HEK293 (cell line): ENCODE data around the gene ELAC2.

Source experiments
- CTCF ChIA-PET: fragments of 350-600 bp; formaldehyde crosslinking; extraction: SDS; loops from one replicate; lab custom pipeline; 2021; ENCODE audit warnings: antibody characterized with exemption; lab: Yijun Ruan, JAX
- POLR2A ChIA-PET: fragments of 300-600 bp; formaldehyde crosslinking; extraction: SDS; loops from one replicate; lab custom pipeline; 2020; ENCODE audit warnings: antibody characterized with exemption, inconsistent platforms; lab: Yijun Ruan, JAX
- H3K27ac ChIP-seq: fragments of 200-500 bp; sonication (Bioruptor generic); 2 replicates; pipeline ENCODE4 v1.5.1; 2014; ENCODE audit warnings: low read depth, low read length, control low read depth, inconsistent platforms; ENCODE audit errors: extremely low read depth
- H3K36me3 ChIP-seq, 2 experiments: fragments of 200-500 bp in 1 of 2; sonication (Bioruptor generic) in 1 of 2; 1 replicate in 1 of 2; 2 replicates in 1 of 2; pipeline ENCODE4 v1.5.1; 2014 to 2017; ENCODE audit warnings: inconsistent platforms in 2 of 2, low read length in 2 of 2; ENCODE audit not compliant: control insufficient read depth in 2 of 2, insufficient read depth in 1 of 2
- H3K4me1 ChIP-seq: fragments of 200-500 bp; sonication (Bioruptor generic); 2 replicates; pipeline ENCODE4 v1.5.1; 2014; ENCODE audit warnings: mild to moderate bottlenecking, low read length, inconsistent platforms; ENCODE audit not compliant: control insufficient read depth, insufficient read depth
- H3K4me3 ChIP-seq: 2 replicates; pipeline ENCODE4 v1.5.1; 2011; ENCODE audit warnings: low read depth, mild to moderate bottlenecking, control low read depth, low read length, moderate library complexity
- H3K9me3 ChIP-seq: fragments of 200-500 bp; sonication (Bioruptor generic); 2 replicates; pipeline ENCODE4 v1.5.1; 2014; ENCODE audit warnings: low read depth, low read length, inconsistent platforms; ENCODE audit not compliant: control insufficient read depth, insufficient read depth
- IKZF3 ChIP-seq: fragments of 450-650 bp; IDR thresholded peaks from 2 replicates; pipeline ENCODE4 v1.5.0; 2018; ENCODE audit warnings: missing biosample characterization, mild to moderate bottlenecking, missing genetic modification characterization, moderate library complexity
- MZF1 ChIP-seq: fragments of 450-650 bp; formaldehyde crosslinking; IDR thresholded peaks from 2 replicates; pipeline ENCODE4 v1.5.1; 2017; ENCODE audit warnings: missing biosample characterization, missing genetic modification characterization, borderline replicate concordance
- SETDB1 ChIP-seq: IDR thresholded peaks from one replicate; pipeline ENCODE4 v1.6.1; 2017; ENCODE audit warnings: mild to moderate bottlenecking, low read length, moderate library complexity, mixed read lengths; ENCODE audit not compliant: insufficient read length
- YY1 ChIP-seq: fragments of 450-650 bp; formaldehyde crosslinking; IDR thresholded peaks from 2 replicates; pipeline ENCODE4 v1.5.1; 2018; ENCODE audit warnings: missing biosample characterization, missing genetic modification characterization
- YY2 ChIP-seq: fragments of 450-650 bp; formaldehyde crosslinking; IDR thresholded peaks from 2 replicates; pipeline ENCODE4 v1.5.1; 2016; ENCODE audit warnings: missing biosample characterization, missing genetic modification characterization
- ZBTB20 ChIP-seq: fragments of 450-650 bp; formaldehyde crosslinking; IDR thresholded peaks from 2 replicates; pipeline ENCODE4 v1.5.1; 2016; ENCODE audit warnings: missing biosample characterization, missing genetic modification characterization
- ZFHX2 ChIP-seq: fragments of 450-650 bp; formaldehyde crosslinking; conservative IDR thresholded peaks from 2 replicates; pipeline ENCODE4 v1.5.1; 2016; ENCODE audit warnings: missing biosample characterization, missing genetic modification characterization
- ZNF202 ChIP-seq: fragments of 450-650 bp; formaldehyde crosslinking; IDR thresholded peaks from 2 replicates; pipeline ENCODE4 v1.5.1; 2016; ENCODE audit warnings: missing biosample characterization, missing genetic modification characterization, borderline replicate concordance
- ZNF302 ChIP-seq: fragments of 450-650 bp; formaldehyde crosslinking; IDR thresholded peaks from 2 replicates; pipeline ENCODE4 v1.5.1; 2016; ENCODE audit warnings: missing biosample characterization, missing genetic modification characterization, low read depth
- ZNF311 ChIP-seq: fragments of 450-650 bp; formaldehyde crosslinking; IDR thresholded peaks from 2 replicates; pipeline ENCODE4 v1.5.1; 2017; ENCODE audit warnings: missing biosample characterization, missing genetic modification characterization, borderline replicate concordance
- ZNF529 ChIP-seq: fragments of 450-650 bp; formaldehyde crosslinking; IDR thresholded peaks from 2 replicates; pipeline ENCODE4 v1.5.1; 2017; ENCODE audit warnings: missing genetic modification characterization, missing biosample characterization; ENCODE audit not compliant: insufficient replicate concordance
- ZNF629 ChIP-seq: fragments of 450-650 bp; formaldehyde crosslinking; IDR thresholded peaks from 2 replicates; pipeline ENCODE4 v1.5.1; 2017; ENCODE audit warnings: missing biosample characterization, missing genetic modification characterization
- ZNF677 ChIP-seq: fragments of 450-650 bp; IDR thresholded peaks from 2 replicates; pipeline ENCODE4 v1.5.0; 2018; ENCODE audit warnings: missing biosample characterization, mild to moderate bottlenecking, missing genetic modification characterization, moderate library complexity
- ZNF76 ChIP-seq: fragments of 450-650 bp; formaldehyde crosslinking; IDR thresholded peaks from 2 replicates; pipeline ENCODE4; 2016; ENCODE audit warnings: low read depth, missing biosample characterization, missing genetic modification characterization, borderline replicate concordance
- ZNF776 ChIP-seq: fragments of 450-650 bp; formaldehyde crosslinking; IDR thresholded peaks from 2 replicates; pipeline ENCODE4 v1.5.0; 2017; ENCODE audit warnings: missing biosample characterization, missing genetic modification characterization, borderline replicate concordance
- ZXDB ChIP-seq: fragments of 450-650 bp; formaldehyde crosslinking; IDR thresholded peaks from 2 replicates; pipeline ENCODE4 v1.5.1; 2016; ENCODE audit warnings: missing biosample characterization, missing genetic modification characterization
- TF ChIP-seq, protein P1 (sequence below): fragments of 450-650 bp; formaldehyde crosslinking; IDR thresholded peaks from 2 replicates; pipeline ENCODE4 v1.5.1; 2016; ENCODE audit warnings: missing biosample characterization, missing genetic modification characterization, low read depth
- TF ChIP-seq, protein P2 (sequence below): fragments of 450-650 bp; formaldehyde crosslinking; IDR thresholded peaks from 2 replicates; pipeline ENCODE4 v1.5.1; 2016; ENCODE audit warnings: missing biosample characterization, missing genetic modification characterization
- TF ChIP-seq, protein P3 (sequence below): fragments of 450-650 bp; formaldehyde crosslinking; IDR thresholded peaks from 2 replicates; pipeline ENCODE4 v1.5.1; 2016; ENCODE audit warnings: missing biosample characterization, missing genetic modification characterization
- TF ChIP-seq, protein P4 (sequence below): fragments of 450-650 bp; formaldehyde crosslinking; IDR thresholded peaks from 2 replicates; pipeline ENCODE4 v1.5.0; 2017; ENCODE audit warnings: missing biosample characterization, missing genetic modification characterization, borderline replicate concordance
- TF ChIP-seq, protein P5 (sequence below): fragments of 450-650 bp; formaldehyde crosslinking; IDR thresholded peaks from 2 replicates; pipeline ENCODE4 v1.5.1; 2017; ENCODE audit warnings: missing biosample characterization, missing genetic modification characterization
- TF ChIP-seq, protein P6 (sequence below): fragments of 450-650 bp; formaldehyde crosslinking; IDR thresholded peaks from 2 replicates; pipeline ENCODE4 v1.5.1; 2016; ENCODE audit warnings: missing biosample characterization, missing genetic modification characterization, borderline replicate concordance

Gene ELAC2

DNA sequence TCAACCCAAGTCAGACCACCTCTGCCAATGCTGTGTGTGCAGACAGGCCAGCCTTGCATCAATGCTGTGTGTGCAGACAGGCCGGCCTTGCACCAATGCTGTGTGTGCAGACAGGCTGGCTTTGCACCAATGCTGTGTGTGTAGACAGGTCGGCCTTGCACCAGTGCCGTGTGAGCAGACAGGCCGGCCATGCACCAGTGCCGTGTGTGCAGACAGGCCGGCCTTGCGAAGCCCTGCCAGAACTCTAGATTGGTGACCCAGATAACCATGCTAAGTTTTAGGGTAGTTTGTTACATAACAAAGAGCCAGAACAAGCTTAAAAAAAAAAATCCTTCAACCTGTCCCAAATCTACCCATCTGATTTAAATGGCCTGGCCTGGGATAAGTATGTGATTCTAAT, 54.3 kb downstream of the ELAC2 start:
- TF ChIP-seq ZFHX2 (tag by site-specific recombination) (no peak), ZNF677 (tag by site-specific recombination) (no peak), IKZF3 (tag by site-specific recombination) (no peak), ZNF202 (tag by site-specific recombination) (no peak), YY1 (tag by site-specific recombination) (no peak), MZF1 (tag by site-specific recombination) (no peak), ZNF629 (tag by site-specific recombination) (no peak), ZBTB20 (tag by site-specific recombination) (no peak)
- TF ChIP-seq, protein P1, sequence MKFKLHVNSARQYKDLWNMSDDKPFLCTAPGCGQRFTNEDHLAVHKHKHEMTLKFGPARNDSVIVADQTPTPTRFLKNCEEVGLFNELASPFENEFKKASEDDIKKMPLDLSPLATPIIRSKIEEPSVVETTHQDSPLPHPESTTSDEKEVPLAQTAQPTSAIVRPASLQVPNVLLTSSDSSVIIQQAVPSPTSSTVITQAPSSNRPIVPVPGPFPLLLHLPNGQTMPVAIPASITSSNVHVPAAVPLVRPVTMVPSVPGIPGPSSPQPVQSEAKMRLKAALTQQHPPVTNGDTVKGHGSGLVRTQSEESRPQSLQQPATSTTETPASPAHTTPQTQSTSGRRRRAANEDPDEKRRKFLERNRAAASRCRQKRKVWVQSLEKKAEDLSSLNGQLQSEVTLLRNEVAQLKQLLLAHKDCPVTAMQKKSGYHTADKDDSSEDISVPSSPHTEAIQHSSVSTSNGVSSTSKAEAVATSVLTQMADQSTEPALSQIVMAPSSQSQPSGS (tag by site-specific recombination) = no peak
- TF ChIP-seq, protein P2, sequence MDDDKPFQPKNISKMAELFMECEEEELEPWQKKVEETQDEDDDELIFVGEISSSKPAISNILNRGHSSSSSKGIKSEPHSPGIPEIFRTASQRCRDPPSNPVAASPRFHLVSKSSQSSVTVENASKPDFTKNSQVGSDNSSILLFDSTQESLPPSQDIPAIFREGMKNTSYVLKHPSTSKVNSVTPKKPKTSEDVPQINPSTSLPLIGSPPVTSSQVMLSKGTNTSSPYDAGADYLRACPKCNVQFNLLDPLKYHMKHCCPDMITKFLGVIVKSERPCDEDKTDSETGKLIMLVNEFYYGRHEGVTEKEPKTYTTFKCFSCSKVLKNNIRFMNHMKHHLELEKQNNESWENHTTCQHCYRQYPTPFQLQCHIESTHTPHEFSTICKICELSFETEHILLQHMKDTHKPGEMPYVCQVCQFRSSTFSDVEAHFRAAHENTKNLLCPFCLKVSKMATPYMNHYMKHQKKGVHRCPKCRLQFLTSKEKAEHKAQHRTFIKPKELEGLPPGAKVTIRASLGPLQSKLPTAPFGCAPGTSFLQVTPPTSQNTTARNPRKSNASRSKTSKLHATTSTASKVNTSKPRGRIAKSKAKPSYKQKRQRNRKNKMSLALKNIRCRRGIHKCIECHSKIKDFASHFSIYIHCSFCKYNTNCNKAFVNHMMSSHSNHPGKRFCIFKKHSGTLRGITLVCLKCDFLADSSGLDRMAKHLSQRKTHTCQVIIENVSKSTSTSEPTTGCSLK (tag by site-specific recombination) = no peak
- TF ChIP-seq, protein P3, sequence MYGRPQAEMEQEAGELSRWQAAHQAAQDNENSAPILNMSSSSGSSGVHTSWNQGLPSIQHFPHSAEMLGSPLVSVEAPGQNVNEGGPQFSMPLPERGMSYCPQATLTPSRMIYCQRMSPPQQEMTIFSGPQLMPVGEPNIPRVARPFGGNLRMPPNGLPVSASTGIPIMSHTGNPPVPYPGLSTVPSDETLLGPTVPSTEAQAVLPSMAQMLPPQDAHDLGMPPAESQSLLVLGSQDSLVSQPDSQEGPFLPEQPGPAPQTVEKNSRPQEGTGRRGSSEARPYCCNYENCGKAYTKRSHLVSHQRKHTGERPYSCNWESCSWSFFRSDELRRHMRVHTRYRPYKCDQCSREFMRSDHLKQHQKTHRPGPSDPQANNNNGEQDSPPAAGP (tag by site-specific recombination) = no peak
- TF ChIP-seq, all 188 proteins: peak for 0
- Histone ChIP-seq H3K36me3 (peaks cover 4 to 21% of the 10 kb centered on the region in 2 experiments; a peak in 2 of 3 replicates), H3K9me3 (no peaks in the 10 kb centered on the region), H3K4me1 (no peaks in the 10 kb centered on the region), H3K27ac (no peak overlapping the region), H3K4me3 (no peak overlapping the region)
- CTCF ChIA-PET = no interaction called here
- POLR2A ChIA-PET = no interaction called here

DNA sequence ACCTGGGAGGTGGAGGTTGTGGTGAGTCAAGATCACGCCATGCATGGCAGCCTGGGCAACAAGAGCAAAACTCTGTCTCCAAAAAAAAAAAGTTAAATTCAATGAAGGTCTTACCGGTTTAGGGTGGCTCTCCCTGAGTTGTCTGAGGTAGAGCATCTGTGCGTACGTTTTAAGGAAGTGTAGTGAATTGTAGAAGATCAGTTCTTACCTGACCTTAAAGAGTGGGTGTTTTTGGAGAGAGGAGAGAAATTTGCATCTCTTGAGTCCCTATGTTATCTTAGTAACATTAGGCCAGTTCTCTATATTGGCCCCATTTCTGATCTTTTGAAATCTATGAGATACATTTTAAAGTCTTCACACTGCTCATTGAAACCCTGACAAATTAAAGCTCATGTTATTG, 56.2 kb downstream of the ELAC2 start:
- H3K4me3 ChIP-seq = no peak overlapping the region
- H3K36me3 ChIP-seq = peaks cover 12 to 39% of the 10 kb centered on the region in 2 experiments; a peak in 2 of 3 replicates
- H3K4me1 ChIP-seq = no peaks in the 10 kb centered on the region
- no peak for TF ChIP-seq ZXDB (tag by site-specific recombination)
- TF ChIP-seq, protein P4, sequence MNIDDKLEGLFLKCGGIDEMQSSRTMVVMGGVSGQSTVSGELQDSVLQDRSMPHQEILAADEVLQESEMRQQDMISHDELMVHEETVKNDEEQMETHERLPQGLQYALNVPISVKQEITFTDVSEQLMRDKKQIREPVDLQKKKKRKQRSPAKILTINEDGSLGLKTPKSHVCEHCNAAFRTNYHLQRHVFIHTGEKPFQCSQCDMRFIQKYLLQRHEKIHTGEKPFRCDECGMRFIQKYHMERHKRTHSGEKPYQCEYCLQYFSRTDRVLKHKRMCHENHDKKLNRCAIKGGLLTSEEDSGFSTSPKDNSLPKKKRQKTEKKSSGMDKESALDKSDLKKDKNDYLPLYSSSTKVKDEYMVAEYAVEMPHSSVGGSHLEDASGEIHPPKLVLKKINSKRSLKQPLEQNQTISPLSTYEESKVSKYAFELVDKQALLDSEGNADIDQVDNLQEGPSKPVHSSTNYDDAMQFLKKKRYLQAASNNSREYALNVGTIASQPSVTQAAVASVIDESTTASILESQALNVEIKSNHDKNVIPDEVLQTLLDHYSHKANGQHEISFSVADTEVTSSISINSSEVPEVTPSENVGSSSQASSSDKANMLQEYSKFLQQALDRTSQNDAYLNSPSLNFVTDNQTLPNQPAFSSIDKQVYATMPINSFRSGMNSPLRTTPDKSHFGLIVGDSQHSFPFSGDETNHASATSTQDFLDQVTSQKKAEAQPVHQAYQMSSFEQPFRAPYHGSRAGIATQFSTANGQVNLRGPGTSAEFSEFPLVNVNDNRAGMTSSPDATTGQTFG = no peak
- TF ChIP-seq, protein P5, sequence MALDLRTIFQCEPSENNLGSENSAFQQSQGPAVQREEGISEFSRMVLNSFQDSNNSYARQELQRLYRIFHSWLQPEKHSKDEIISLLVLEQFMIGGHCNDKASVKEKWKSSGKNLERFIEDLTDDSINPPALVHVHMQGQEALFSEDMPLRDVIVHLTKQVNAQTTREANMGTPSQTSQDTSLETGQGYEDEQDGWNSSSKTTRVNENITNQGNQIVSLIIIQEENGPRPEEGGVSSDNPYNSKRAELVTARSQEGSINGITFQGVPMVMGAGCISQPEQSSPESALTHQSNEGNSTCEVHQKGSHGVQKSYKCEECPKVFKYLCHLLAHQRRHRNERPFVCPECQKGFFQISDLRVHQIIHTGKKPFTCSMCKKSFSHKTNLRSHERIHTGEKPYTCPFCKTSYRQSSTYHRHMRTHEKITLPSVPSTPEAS (tag by site-specific recombination) = no peak
- no peak for TF ChIP-seq ZNF311 (tag by site-specific recombination)
- TF ChIP-seq YY2 (tag by site-specific recombination) = no peak
- TF ChIP-seq SETDB1 = no peak
- no peak for TF ChIP-seq ZNF776 (tag by site-specific recombination)
- TF ChIP-seq ZNF302 (tag by site-specific recombination) = no peak
- TF ChIP-seq, protein P6, sequence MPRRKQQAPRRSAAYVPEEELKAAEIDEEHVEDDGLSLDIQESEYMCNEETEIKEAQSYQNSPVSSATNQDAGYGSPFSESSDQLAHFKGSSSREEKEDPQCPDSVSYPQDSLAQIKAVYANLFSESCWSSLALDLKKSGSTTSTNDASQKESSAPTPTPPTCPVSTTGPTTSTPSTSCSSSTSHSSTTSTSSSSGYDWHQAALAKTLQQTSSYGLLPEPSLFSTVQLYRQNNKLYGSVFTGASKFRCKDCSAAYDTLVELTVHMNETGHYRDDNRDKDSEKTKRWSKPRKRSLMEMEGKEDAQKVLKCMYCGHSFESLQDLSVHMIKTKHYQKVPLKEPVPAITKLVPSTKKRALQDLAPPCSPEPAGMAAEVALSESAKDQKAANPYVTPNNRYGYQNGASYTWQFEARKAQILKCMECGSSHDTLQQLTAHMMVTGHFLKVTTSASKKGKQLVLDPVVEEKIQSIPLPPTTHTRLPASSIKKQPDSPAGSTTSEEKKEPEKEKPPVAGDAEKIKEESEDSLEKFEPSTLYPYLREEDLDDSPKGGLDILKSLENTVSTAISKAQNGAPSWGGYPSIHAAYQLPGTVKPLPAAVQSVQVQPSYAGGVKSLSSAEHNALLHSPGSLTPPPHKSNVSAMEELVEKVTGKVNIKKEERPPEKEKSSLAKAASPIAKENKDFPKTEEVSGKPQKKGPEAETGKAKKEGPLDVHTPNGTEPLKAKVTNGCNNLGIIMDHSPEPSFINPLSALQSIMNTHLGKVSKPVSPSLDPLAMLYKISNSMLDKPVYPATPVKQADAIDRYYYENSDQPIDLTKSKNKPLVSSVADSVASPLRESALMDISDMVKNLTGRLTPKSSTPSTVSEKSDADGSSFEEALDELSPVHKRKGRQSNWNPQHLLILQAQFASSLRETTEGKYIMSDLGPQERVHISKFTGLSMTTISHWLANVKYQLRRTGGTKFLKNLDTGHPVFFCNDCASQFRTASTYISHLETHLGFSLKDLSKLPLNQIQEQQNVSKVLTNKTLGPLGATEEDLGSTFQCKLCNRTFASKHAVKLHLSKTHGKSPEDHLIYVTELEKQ (tag by site-specific recombination) = no peak
- no peak for TF ChIP-seq ZNF529
- TF ChIP-seq ZNF76 (tag by site-specific recombination) = no peak
- POLR2A ChIA-PET = no interaction called here
- CTCF ChIA-PET = interaction anchor here (0.6 kb wide), 1 partner anchor 222 kb away, joined by 4 read pairs; no protein-coding TSS in a partner anchor
- H3K9me3 ChIP-seq = no peaks in the 10 kb centered on the region
- no peak overlapping the region for H3K27ac ChIP-seq
